RWPE2 (cell line): ENCODE data around the gene STN1.

ENCODE experiments used
- ATAC-seq: fragments of 200-7000 bp; cut with Tn5 transposase; 3 replicates; pipeline ENCODE4 v1.9.1; 2021; ENCODE audit warnings: low read depth
- DNase-seq: peaks from one replicate; pipeline ENCODE4 v3.0.0-alpha.2; 2020; ENCODE audit warnings: low spot score
- H3K27ac ChIP-seq: fragments of 450-650 bp; 2 replicates; pipeline ENCODE4 v1.5.1; 2017; ENCODE audit warnings: mild to moderate bottlenecking; ENCODE audit not compliant: poor library complexity, severe bottlenecking
- H3K27me3 ChIP-seq: fragments of 250-450 bp; sonication (Bioruptor Pico); 2 replicates; pipeline ENCODE4 v1.5.1; 2021; ENCODE audit warnings: mild to moderate bottlenecking, moderate library complexity; ENCODE audit not compliant: insufficient read depth, poor library complexity, severe bottlenecking
- H3K36me3 ChIP-seq: fragments of 250-450 bp; sonication (Bioruptor Pico); 2 replicates; pipeline ENCODE4 v1.5.1; 2020; ENCODE audit warnings: low read depth, mild to moderate bottlenecking, moderate library complexity
- H3K4me1 ChIP-seq: fragments of 250-450 bp; sonication (Bioruptor Pico); 2 replicates; pipeline ENCODE4 v1.5.1; 2021; ENCODE audit warnings: mild to moderate bottlenecking, moderate library complexity; ENCODE audit not compliant: insufficient read depth, poor library complexity, severe bottlenecking
- H3K4me3 ChIP-seq: fragments of 250-450 bp; sonication (Bioruptor Pico); 2 replicates; pipeline ENCODE4 v1.5.1; 2021; ENCODE audit warnings: mild to moderate bottlenecking, moderate library complexity; ENCODE audit not compliant: severe bottlenecking
- H3K9me3 ChIP-seq: fragments of 250-450 bp; sonication (Bioruptor Pico); 2 replicates; pipeline ENCODE4 v1.5.1; 2021; ENCODE audit warnings: mild to moderate bottlenecking, moderate library complexity; ENCODE audit not compliant: severe bottlenecking
- TF ChIP-seq, protein P1 (sequence below): fragments of 450-650 bp; IDR thresholded peaks from one replicate; pipeline ENCODE4 v1.5.1; 2017; ENCODE audit warnings: mild to moderate bottlenecking, moderate library complexity; ENCODE audit not compliant: poor library complexity, severe bottlenecking

Gene STN1, protein sequence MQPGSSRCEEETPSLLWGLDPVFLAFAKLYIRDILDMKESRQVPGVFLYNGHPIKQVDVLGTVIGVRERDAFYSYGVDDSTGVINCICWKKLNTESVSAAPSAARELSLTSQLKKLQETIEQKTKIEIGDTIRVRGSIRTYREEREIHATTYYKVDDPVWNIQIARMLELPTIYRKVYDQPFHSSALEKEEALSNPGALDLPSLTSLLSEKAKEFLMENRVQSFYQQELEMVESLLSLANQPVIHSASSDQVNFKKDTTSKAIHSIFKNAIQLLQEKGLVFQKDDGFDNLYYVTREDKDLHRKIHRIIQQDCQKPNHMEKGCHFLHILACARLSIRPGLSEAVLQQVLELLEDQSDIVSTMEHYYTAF

DNA sequence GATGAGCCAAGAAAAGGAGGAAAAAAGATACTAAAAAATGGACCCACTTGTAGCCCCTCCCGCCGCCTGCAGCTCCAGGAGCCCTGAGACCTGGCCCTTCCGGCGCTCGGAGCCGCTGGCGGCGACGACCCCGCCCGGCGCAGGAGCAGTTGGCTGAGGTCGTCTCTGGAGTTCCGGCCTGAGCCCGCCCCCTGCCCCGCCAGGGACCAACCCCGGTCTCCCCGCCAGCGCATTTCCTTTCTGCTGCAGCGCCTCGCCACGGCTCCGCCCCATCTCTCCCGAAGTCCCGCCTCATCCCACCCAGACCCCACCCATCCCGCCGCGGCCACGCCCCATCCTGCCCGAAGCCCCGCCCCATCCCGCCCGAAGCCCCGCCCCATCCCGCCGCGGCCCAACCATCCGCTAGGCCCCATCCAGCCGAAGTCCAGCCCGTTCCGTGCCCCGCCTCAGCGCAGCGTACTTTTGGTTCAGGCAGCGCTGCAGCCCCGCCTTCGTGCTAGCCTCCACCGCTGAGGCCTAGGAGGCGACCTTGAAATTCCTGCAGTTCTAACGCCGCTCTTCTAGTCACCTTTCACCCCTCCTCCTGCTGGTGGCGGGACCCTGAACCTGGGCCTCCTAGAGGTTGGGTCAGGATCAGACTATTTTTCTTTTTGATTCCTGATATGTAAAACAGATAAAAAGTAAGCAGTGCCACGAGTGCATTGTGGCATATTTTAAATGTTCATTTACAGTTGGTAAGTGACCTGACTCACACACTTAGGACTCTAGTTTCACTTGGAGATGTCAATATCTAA is at the start of gene STN1:
Gene STN1, minus strand, starts transcription at position 132 of the 794 bp plus-strand sequence. CDS start 590 bp downstream, outside the sequence.
- H3K27me3 ChIP-seq, result no peaks in the 10 kb centered on the region
- peaks cover 19% of the 10 kb centered on the region for H3K36me3 ChIP-seq
- DNase-seq (peak; percentile 97), ATAC-seq (peak; percentile 94)
- peak within 1 kb of the TSS; percentile 92 for H3K27ac ChIP-seq
- H3K4me1 ChIP-seq, result peaks cover 23% of the 10 kb centered on the region
- peak within 1 kb of the TSS; percentile 55 for H3K4me3 ChIP-seq
- TF ChIP-seq, protein P1, sequence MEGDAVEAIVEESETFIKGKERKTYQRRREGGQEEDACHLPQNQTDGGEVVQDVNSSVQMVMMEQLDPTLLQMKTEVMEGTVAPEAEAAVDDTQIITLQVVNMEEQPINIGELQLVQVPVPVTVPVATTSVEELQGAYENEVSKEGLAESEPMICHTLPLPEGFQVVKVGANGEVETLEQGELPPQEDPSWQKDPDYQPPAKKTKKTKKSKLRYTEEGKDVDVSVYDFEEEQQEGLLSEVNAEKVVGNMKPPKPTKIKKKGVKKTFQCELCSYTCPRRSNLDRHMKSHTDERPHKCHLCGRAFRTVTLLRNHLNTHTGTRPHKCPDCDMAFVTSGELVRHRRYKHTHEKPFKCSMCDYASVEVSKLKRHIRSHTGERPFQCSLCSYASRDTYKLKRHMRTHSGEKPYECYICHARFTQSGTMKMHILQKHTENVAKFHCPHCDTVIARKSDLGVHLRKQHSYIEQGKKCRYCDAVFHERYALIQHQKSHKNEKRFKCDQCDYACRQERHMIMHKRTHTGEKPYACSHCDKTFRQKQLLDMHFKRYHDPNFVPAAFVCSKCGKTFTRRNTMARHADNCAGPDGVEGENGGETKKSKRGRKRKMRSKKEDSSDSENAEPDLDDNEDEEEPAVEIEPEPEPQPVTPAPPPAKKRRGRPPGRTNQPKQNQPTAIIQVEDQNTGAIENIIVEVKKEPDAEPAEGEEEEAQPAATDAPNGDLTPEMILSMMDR, result peak; percentile 10
- H3K9me3 ChIP-seq, result peaks cover 3% of the 10 kb centered on the region

DNA sequence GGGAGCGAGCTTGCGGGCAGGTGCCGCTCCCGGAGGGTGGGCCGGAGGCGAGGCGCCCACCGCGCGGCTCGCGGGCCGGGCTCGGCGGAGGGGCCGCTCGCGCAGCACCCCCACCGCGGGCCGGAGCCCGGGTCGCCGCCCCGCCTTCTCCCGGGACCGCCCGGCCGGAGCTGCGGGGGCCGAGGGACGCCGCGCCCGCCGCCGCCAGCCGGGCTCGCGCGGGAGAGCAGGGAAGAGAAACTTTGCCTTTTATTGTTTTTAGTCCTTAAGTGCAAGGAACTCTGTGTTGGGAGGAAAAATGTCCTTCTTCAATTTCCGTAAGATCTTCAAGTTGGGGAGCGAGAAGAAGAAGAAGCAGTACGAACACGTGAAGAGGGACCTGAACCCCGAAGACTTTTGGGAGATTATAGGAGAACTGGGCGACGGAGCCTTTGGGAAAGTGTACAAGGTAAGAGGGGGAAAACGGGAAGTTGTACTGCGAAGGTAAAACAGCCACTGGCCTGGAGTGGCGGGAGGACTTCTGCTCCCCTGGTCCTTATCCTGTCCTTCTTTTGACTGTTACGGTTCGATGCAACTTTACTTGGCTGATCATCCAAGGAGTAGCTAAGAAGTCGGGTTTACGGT is 49.6 kb upstream of the STN1 start:
- peak; percentile 31 for ATAC-seq
- DNase-seq, result no peak
- H3K27ac ChIP-seq, result peak overlapping the region; percentile 77

GRCh38 chr10:103966671-103967447 is 48.9 kb upstream of the STN1 start, which contains the start of gene SLK:
TSS of gene SLK (plus strand) at chr10:103967140. CDS start at chr10:103967746, 606 bp downstream.
- TF ChIP-seq, protein P1, result no peak
- Histone ChIP-seq H3K27ac (peak within 1 kb of the TSS; percentile 77), H3K4me3 (peak within 1 kb of the TSS; percentile 99), H3K36me3 (peaks cover 5% of the 10 kb centered on the region), H3K27me3 (no peaks in the 10 kb centered on the region), H3K4me1 (peaks cover 17% of the 10 kb centered on the region), H3K9me3 (no peaks in the 10 kb centered on the region)
- ATAC-seq (peak; percentile 62), DNase-seq (peak; percentile 67)

More for the DNA sequence above, 49.6 kb upstream of the STN1 start:
- H3K27me3 ChIP-seq, result no peaks in the 10 kb centered on the region
- peaks cover 19% of the 10 kb centered on the region for H3K4me1 ChIP-seq
- TF ChIP-seq, protein P1, result no peak
- H3K9me3 ChIP-seq, result no peaks in the 10 kb centered on the region
- peaks cover 5% of the 10 kb centered on the region for H3K36me3 ChIP-seq
- H3K4me3 ChIP-seq, result peak overlapping the region; percentile 99

- ATAC-seq (no peak), DNase-seq (no peak)
- Histone ChIP-seq H3K4me1 (peaks cover 19% of the 10 kb centered on the region), H3K27ac (peak overlapping the region; percentile 56), H3K27me3 (no peaks in the 10 kb centered on the region), H3K4me3 (no peak overlapping the region), H3K9me3 (no peaks in the 10 kb centered on the region), H3K36me3 (no peaks in the 10 kb centered on the region)
- TF ChIP-seq, protein P1, result no peak
Measured at GRCh38 chr10:103960103-103960502, 42.1 kb upstream of the STN1 start.
